Non-pigmented ciliary epithelial cell (primary cell): ENCODE measurements around the gene GDPD5.

Experiments
- DNase-seq: peaks from one replicate; pipeline ENCODE4 v3.0.0-alpha.2; 2010; ENCODE audit warnings: low read depth

GDPD5 gene

GRCh38 chr11:75525433-75526191 lies at the start of gene GDPD5:
TSS of gene GDPD5 (minus strand) at chr11:75525941. CDS start at chr11:75477735, 48,206 bp downstream.
- no peak for DNase-seq

GRCh38 chr11:75574698-75575602 lies 49.2 kb upstream of the GDPD5 start:
- no peak for DNase-seq

GRCh38 chr11:75572744-75573143 lies 47.0 kb upstream of the GDPD5 start:
- DNase-seq = no peak

- no peak for DNase-seq
Measured at GRCh38 chr11:75571625-75572024, 45.9 kb upstream of the GDPD5 start.

- no peak for DNase-seq
Measured at GRCh38 chr11:75570559-75571139, 44.9 kb upstream of the GDPD5 start.

- no peak for DNase-seq
Measured at GRCh38 chr11:75568616-75569219, 43.0 kb upstream of the GDPD5 start.

GRCh38 chr11:75567971-75568370 lies 42.2 kb upstream of the GDPD5 start:
- no peak for DNase-seq

GRCh38 chr11:75566763-75567279 lies 41.1 kb upstream of the GDPD5 start:
- no peak for DNase-seq

GRCh38 chr11:75565916-75566762 lies 40.4 kb upstream of the GDPD5 start:
- no peak for DNase-seq

- no peak for DNase-seq
Measured at GRCh38 chr11:75565221-75565814, 39.6 kb upstream of the GDPD5 start.

- no peak for DNase-seq
Measured at GRCh38 chr11:75563978-75564552, 38.3 kb upstream of the GDPD5 start.

- no peak for DNase-seq
Measured at GRCh38 chr11:75563501-75563977, 37.8 kb upstream of the GDPD5 start.

GRCh38 chr11:75562836-75563484 lies 37.2 kb upstream of the GDPD5 start:
- DNase-seq = no peak

- no peak for DNase-seq
Measured at GRCh38 chr11:75562048-75562835, 36.5 kb upstream of the GDPD5 start, which contains the start of gene SERPINH1. TSS of gene SERPINH1 (plus strand) at chr11:75562253. CDS start at chr11:75566350, 4,097 bp downstream.

- no peak for DNase-seq
Measured at GRCh38 chr11:75561426-75562047, 35.8 kb upstream of the GDPD5 start.

- DNase-seq = no peak
Measured at GRCh38 chr11:75560644-75561043, 34.9 kb upstream of the GDPD5 start.

- DNase-seq = no peak
Measured at GRCh38 chr11:75558939-75559843, 33.5 kb upstream of the GDPD5 start.
